ENCODE data around the gene ANKRD20A1. TPM values are rescaled to one million over a fixed set of nuclear protein-coding genes. Genes with fewer than 3 reads are reported as not detected.
"Not testable (repeated sequence)": the region's sequence is repeated elsewhere in the genome, so short reads cannot be mapped to it uniquely, and the experiment has no call there.

ANKRD20A1 gene
- not detected in 2 replicates for total RNA-seq (2014; rRNA removed; shearing (Covaris generic))
- not detected in 2 replicates for polyA plus RNA-seq (2016; fragmentation: Nextera tagmentation; extraction: Ambion mirVana)

- in situ Hi-C loops (cut with MboI) = not testable (repeated sequence)
These were observed at the start of gene ANKRD20A1 for GRCh38 chr9:67858871-67859270. Gene ANKRD20A1, plus strand, starts transcription at chr9:67858931. Its CDS starts 496 bp downstream, at chr9:67859427.

GRCh38 chr9:67832088-67832487 is 26.6 kb upstream of the ANKRD20A1 start:
- H3K36me3 ChIP-seq (ENCODE audit: low read depth); DNase-seq; H3K4me2 ChIP-seq (ENCODE audit: unreplicated experiment); H3K9ac ChIP-seq; in situ Hi-C loops (cut with MboI); H3K9me3 ChIP-seq (ENCODE audit: low read depth); H3K27me3 ChIP-seq (replicated peaks; ENCODE audit: insufficient read depth); H2AFZ ChIP-seq; H4K20me1 ChIP-seq (ENCODE audit: insufficient read depth); H3K9me2 ChIP-seq (ENCODE audit: insufficient read depth); H3K4me3 ChIP-seq; H3K79me2 ChIP-seq (ENCODE audit: insufficient read depth); H3F3A ChIP-seq (ENCODE audit: insufficient read depth); H3K4me1 ChIP-seq (ENCODE audit: insufficient read depth); H3K27ac ChIP-seq: not testable (repeated sequence)
- WGBS, 2 experiments (ENCODE audit: low coverage in 1 of 2, low lambda C conversion rate in 2 of 2, missing lambda C conversion rate in 2 of 2) = 20 to 21% methylated on average over 5 to 6 of the region's 11 CpGs

More at GRCh38 chr9:67858871-67859270, at the start of gene ANKRD20A1:
- H3K27me3 ChIP-seq (replicated peaks; ENCODE audit: insufficient read depth); H3K9ac ChIP-seq; H3K4me3 ChIP-seq; H3K36me3 ChIP-seq (ENCODE audit: low read depth); H4K20me1 ChIP-seq (ENCODE audit: insufficient read depth); H3F3A ChIP-seq (ENCODE audit: insufficient read depth); H3K9me3 ChIP-seq (ENCODE audit: low read depth); DNase-seq; H2AFZ ChIP-seq; H3K9me2 ChIP-seq (ENCODE audit: insufficient read depth); H3K4me2 ChIP-seq (ENCODE audit: unreplicated experiment); H3K79me2 ChIP-seq (ENCODE audit: insufficient read depth); H3K4me1 ChIP-seq (ENCODE audit: insufficient read depth); H3K27ac ChIP-seq: not testable (repeated sequence)
- no CpG with 5 or more reads among the region's 41 CpGs for whole genome bisulfite sequencing, 2 experiments (ENCODE audit: low coverage in 1 of 2, low lambda C conversion rate in 2 of 2, missing lambda C conversion rate in 2 of 2)

Small RNA genes within 50 kb of the gene (small RNA-seq; reads per million reads assigned to genes)
- gene RNU6-368P (ENCODE audit: low read depth, low replicate concordance) = not detected

All from GM23248 (cell line).